GM19463 (cell line): ENCODE data around the gene DXO.
"Not testable (repeated sequence)": the region's sequence is repeated elsewhere in the genome, so short reads cannot be mapped to it uniquely, and the experiment has no call there.

ENCODE experiments used
- ATAC-seq: cut with Tn5 transposase; IDR thresholded peaks from one replicate; pipeline ENCODE4 v1.9.1; 2021; ENCODE audit warnings: mild to moderate bottlenecking, moderate library complexity; ENCODE audit not compliant: unreplicated experiment

The DXO gene

GRCh38 chr6:31971993-31972708 is at the start of gene DXO:
Gene DXO, minus strand, starts transcription at chr6:31972138. Its CDS starts 463 bp downstream, at chr6:31971675.
- ATAC-seq: peak; percentile 95

- not testable (repeated sequence) for ATAC-seq
Measured at GRCh38 chr6:32014547-32014946, 42.6 kb upstream of the DXO start, which contains the start of gene C4B. Gene C4B, plus strand, starts transcription at chr6:32014795. Its CDS starts 51 bp downstream, at chr6:32014846.

- ATAC-seq: not testable (repeated sequence)
Measured at GRCh38 chr6:32013738-32014137, 41.8 kb upstream of the DXO start.

- ATAC-seq: not testable (repeated sequence)
Measured at GRCh38 chr6:32012941-32013617, 41.1 kb upstream of the DXO start.

- ATAC-seq: not testable (repeated sequence)
Measured at GRCh38 chr6:32010856-32011530, 39.1 kb upstream of the DXO start.

GRCh38 chr6:32009537-32009936 is 37.6 kb upstream of the DXO start:
- not testable (repeated sequence) for ATAC-seq

- not testable (repeated sequence) for ATAC-seq
Measured at GRCh38 chr6:32008616-32009015, 36.7 kb upstream of the DXO start.

GRCh38 chr6:32008037-32008436 is 36.1 kb upstream of the DXO start:
- not testable (repeated sequence) for ATAC-seq

GRCh38 chr6:32007086-32007485 is 35.1 kb upstream of the DXO start:
- not testable (repeated sequence) for ATAC-seq

- not testable (repeated sequence) for ATAC-seq
Measured at GRCh38 chr6:32005991-32006529, 34.1 kb upstream of the DXO start.

- not testable (repeated sequence) for ATAC-seq
Measured at GRCh38 chr6:32005538-32005880, 33.6 kb upstream of the DXO start.

GRCh38 chr6:32004864-32005537 is 33.1 kb upstream of the DXO start:
- ATAC-seq: not testable (repeated sequence)

- ATAC-seq: not testable (repeated sequence)
Measured at GRCh38 chr6:32004393-32004792, 32.5 kb upstream of the DXO start.

- not testable (repeated sequence) for ATAC-seq
Measured at GRCh38 chr6:32003301-32003700, 31.4 kb upstream of the DXO start.

GRCh38 chr6:32002546-32003268 is 30.8 kb upstream of the DXO start:
- not testable (repeated sequence) for ATAC-seq

- ATAC-seq: not testable (repeated sequence)
Measured at GRCh38 chr6:31996385-31996784, 24.4 kb upstream of the DXO start.

GRCh38 chr6:31994421-31994820 is 22.5 kb upstream of the DXO start:
- not testable (repeated sequence) for ATAC-seq

GRCh38 chr6:31989363-31989762 is 17.4 kb upstream of the DXO start:
- ATAC-seq: not testable (repeated sequence)

GRCh38 chr6:31981744-31982143 is 9.8 kb upstream of the DXO start, which contains the start of gene C4A:
Gene C4A, plus strand, starts transcription at chr6:31982057. Its CDS starts 51 bp downstream, at chr6:31982108.
- ATAC-seq: not testable (repeated sequence)

GRCh38 chr6:31980998-31981397 is 9.1 kb upstream of the DXO start:
- ATAC-seq: not testable (repeated sequence)
